Activated T-cell treated with anti-CD3 and anti-CD28 coated beads for 48 hours (primary cell): ENCODE data around the gene CCDC181.
A peak's percentile ranks its signal among the peaks of the same experiment; 100 is the strongest.
"Not testable (repeated sequence)": the region's sequence is repeated elsewhere in the genome, so short reads cannot be mapped to it uniquely, and the experiment has no call there.

Experiments
- DNase-seq: peaks from one replicate; pipeline ENCODE4 v3.0.0-alpha.2; 2020; ENCODE audit warnings: low read depth

CCDC181 gene

GRCh38 chr1:169427081-169427641 lies at the start of gene CCDC181:
TSS of gene CCDC181 (minus strand) at chr1:169427474. CDS start at chr1:169424927, 2,547 bp downstream.
- DNase-seq, result peak; percentile 45

DNA sequence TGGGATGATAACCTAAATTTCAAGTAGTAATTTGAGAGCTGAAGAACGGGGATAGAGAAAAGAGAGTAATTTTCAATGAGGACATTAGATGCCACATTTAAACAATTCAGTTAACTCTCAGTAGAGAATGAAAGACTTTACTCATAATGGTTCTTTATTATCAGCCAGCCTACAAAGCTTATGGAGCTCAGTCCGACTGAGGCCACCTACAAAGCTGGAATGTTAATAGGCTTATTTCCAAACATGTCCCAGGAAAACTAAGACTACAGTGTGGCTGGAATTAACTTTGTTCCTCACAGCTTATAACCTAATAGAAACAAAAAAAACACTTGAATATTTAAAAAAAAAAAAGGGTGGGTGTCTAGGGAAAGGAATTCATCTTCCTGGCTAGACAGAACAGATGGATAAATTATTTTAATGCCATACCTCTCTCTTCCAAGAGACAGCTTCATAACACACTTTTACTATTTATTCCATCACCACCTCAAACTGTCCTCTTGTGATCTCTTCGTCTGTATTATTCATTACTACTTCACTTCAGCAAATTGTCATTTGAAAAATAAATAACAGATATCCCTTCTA lies 48.6 kb upstream of the CCDC181 start:
- DNase-seq, result no peak

- DNase-seq, result no peak
These were observed 47.2 kb upstream of the CCDC181 start for GRCh38 chr1:169474302-169474995.

DNA sequence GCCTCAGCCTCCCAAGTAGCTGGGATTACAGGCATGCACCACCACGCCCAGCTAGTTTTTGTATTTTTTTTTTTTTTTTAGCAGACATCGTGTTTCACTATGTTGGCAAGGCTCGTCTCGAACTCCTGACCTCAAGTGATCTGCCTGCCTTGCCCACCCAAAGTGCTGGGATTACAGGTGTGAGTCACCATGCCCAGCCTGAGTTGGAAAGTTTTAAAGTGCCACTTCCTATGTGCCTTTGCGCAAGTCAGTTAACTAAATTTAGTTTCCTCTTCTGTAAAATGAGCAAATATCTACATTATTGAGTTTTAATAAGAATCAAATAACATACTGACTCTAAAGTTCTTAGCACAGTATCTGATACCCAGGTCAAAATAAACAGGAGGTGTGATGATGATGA lies 46.1 kb upstream of the CCDC181 start:
- no peak for DNase-seq

- DNase-seq, result no peak
These were observed 45.5 kb upstream of the CCDC181 start for GRCh38 chr1:169472738-169473137.

DNA sequence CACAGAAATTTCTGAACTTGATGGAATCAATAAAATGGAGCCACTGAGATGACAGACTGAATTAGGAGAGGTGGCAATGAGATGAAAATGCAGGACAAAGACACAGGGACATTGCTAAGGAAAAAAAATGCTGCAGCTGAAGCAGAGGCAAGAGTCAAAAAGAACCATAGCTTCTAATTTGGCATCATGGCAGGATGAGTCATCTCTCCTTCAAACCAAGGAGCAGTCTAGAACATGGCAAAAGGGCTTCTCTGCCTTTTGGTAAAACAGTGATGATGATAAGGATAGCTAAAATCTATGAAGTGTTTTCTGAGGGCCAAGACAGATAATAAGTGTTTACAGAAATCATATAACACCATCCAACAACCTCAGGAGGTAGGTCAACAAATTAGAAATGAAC lies 41.7 kb upstream of the CCDC181 start:
- DNase-seq, result no peak

- DNase-seq, result no peak
These were observed 39.3 kb upstream of the CCDC181 start for GRCh38 chr1:169466259-169467230.

- DNase-seq, result no peak
These were observed 38.0 kb upstream of the CCDC181 start for GRCh38 chr1:169465281-169465680.

DNA sequence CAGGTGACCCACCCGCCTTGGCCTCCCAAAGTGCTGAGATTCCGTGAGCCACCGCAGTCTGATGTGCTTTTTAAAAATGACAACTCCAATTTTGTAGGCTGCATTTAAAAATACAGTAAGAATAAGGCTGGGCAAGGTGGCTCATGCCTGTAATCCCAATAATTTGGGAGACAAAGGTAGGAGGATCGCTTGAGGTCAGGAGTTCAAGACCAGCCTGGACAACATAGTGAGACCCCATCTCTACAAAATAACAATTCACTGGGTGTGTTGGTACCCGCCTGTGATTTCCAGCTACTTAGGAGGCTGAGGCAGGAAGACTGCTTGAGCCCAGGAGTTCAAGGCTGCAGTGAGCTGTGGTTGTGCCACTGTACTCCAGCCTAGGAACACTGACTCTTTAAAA lies 35.1 kb upstream of the CCDC181 start:
- DNase-seq, result no peak

- DNase-seq, result no peak
These were observed 34.2 kb upstream of the CCDC181 start for GRCh38 chr1:169461390-169462000.

DNA sequence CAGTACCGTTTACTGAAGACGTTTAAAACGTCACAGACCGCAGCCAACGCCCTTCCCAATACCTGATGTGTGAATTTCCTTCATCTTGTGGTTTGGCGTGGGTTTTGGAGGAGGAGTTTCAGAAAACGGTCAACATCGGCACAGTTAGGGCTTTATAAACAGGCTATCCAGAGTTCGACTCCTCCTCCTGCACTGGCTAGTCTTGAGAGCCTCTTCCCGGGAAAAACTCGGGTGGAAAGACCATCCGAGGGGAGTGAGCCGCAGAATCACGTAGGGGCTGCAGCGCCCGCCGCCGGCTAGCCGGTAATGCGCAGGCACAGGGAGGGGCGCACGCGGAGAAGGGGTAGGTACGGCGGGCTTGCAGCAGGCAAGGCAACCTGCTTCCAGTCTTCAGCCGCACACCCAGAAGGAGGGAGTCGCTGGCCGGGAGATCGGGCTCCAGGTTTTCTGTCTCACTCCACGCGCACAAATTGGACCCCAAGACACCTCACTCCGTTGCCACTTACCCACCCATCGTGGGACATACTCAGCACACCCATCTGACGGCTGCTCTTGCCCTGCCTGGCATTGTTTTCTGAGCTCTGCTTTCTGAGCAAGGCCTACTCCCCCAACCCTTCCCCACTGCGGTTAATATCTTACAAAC lies 33.0 kb upstream of the CCDC181 start:
- DNase-seq, result no peak

GRCh38 chr1:169457443-169457842 lies 30.2 kb upstream of the CCDC181 start:
- no peak for DNase-seq

- no peak for DNase-seq
These were observed 28.8 kb upstream of the CCDC181 start for GRCh38 chr1:169456029-169456428.

DNA sequence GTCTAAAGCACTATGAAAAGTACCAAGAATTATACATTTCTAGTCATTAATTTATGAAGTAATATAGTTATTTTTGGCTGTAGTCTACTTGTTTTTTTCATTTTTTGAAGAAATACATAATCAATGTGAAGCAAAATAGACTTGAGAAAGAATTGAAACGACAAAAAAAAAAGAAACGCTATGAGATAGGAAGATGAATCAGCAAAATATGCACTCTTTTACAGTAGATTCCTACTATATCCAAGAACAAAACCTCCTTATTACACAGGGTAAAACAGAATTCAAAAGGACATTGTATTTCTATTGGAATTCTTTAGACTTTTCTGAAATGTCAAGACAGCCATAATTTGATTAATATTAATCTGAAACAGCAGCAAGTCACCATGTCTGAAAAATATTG lies 25.6 kb upstream of the CCDC181 start:
- DNase-seq, result no peak

DNA sequence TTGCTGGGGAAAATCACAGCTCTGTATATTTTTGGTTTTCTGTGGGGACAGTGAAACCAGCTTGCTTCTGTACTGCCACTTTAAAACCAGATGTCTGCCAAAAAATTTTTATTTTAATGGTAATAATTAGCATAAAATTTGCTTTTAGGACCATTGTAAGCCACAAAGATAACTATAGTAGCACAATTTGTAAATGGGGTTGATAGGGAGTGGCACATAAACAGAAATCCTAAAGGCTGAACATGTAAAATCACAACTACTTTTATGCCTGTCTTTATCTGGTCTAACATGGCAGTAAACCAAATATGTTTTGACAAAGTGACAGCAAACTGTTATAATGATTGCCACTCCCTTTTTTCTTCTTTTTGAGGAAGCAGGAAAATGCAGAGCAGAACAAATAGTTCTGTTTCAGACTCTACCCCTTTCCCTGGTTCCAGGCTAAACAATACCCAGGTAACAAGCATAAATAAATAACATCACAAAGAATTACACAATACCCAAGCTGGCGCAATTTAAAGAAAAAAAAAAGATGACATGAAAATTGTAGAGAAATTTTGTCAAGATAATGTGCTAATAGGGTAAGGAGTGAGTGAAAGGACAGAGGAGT lies 24.0 kb upstream of the CCDC181 start:
- no peak for DNase-seq

DNA sequence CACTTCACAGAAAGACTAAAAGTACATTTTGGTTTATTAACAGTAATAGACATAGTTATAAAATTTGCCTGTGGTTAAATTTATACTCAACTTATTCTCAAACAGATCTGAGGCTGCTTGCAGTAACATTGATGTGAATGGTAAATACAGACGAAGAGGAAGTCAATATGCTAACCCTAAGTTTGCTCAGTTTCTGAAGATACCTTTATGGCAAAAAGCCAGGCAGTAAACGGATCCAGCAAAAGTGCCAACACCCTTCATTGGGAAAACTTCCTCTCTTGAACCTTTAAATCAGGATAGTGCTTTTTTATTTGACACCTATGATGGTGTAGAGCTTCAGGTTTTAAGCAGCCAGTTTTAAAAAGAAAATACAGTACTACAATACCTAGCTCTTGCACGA lies 16.6 kb upstream of the CCDC181 start:
- no peak for DNase-seq

DNA sequence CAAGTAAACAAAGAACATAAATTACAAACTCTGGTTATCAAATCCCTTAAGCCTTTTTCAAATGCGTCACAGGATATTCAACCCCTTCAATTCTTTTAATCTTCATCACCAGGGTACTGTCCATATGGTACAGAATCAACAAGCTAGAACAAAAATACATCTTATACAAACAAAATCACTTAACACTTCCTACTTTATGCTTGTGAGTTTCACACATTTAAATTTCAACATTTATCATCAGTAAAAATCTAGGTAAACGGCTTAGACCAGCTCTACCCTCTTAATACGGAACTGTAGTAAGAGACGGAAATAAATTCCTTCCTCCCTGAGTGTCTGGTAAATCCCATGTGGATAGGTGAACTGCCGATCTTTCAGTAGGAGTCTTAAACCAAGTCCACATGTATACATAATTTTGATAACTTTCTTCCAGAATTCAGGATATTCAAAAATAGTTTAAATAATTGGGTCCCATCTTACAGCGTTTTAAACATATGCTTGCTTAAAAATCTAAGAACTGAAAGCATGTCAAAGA lies 1.0 kb downstream of the CCDC181 start:
- DNase-seq, result no peak

DNA sequence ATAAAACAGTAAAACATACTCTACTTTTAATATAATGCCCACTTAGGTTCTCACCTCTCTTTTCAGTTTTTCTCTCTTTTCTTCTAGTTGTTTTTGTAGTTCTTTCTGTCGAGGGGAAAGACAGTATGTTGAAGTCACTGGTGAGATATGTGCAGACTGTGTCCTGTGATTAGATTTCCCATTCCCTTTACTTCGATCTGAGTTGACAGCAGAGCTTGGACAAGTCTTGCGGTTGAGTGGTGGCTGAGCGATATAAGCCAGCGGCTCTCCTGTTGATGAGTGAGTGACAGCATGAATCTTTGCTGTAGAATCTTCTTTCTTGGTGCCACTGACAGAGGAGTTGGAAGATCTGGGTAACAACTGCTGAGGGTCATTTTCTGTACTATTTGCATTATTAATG lies 6.0 kb downstream of the CCDC181 start:
- no peak for DNase-seq

DNA sequence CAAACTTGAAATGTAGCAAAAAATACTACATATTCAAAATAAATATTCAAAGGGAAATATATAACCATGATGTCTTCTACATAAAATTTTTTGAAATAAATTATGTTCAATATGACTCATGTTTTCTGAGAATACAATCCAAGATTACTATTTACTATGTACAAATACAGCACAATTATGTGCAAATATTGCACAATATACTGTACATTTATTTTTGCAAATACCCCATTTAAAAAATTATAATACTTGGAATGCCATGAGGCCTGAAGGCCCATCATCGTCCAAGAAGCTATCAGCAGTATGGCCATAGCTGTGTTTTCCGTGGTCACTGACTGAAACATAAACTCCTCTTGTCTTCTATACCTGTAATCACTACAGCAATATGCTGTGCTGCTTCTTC lies 12.3 kb downstream of the CCDC181 start:
- no peak for DNase-seq

- not testable (repeated sequence) for DNase-seq
These were observed 18.9 kb downstream of the CCDC181 start for GRCh38 chr1:169408340-169408739.

DNA sequence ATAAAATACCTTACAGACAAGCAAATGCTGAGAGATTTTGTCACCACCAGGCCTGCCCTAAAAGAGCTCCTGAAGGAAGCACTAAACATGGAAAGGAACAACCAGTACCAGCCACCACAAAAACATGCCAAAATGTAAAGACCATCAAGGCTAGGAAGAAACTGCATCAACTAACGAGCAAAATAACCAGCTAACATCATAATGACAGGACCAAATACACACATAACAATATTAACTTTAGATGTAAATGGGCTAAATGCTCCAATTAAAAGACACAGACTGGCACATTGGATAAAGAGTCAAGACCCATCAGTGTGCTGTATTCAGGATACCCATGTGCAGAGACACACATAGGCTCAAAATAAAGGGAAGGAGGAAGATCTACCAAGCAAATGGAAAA lies 24.7 kb downstream of the CCDC181 start:
- DNase-seq, result not testable (repeated sequence)
